HEK293 (cell line): ENCODE results near the gene NFIB.
A peak's percentile ranks its signal among the peaks of the same experiment; 100 is the strongest.

Experiments
- CTCF ChIA-PET: fragments of 350-600 bp; formaldehyde crosslinking; extraction: SDS; loops from one replicate; lab custom pipeline; 2021; ENCODE audit warnings: antibody characterized with exemption; lab: Yijun Ruan, JAX
- POLR2A ChIA-PET: fragments of 300-600 bp; formaldehyde crosslinking; extraction: SDS; loops from one replicate; lab custom pipeline; 2020; ENCODE audit warnings: antibody characterized with exemption, inconsistent platforms; lab: Yijun Ruan, JAX
- H3K27ac ChIP-seq: fragments of 200-500 bp; sonication (Bioruptor generic); 2 replicates; pipeline ENCODE4 v1.5.1; 2014; ENCODE audit warnings: low read depth, low read length, control low read depth, inconsistent platforms; ENCODE audit errors: extremely low read depth
- H3K36me3 ChIP-seq, 2 experiments: fragments of 200-500 bp in 1 of 2; sonication (Bioruptor generic) in 1 of 2; 1 replicate in 1 of 2; 2 replicates in 1 of 2; pipeline ENCODE4 v1.5.1; 2014 to 2017; ENCODE audit warnings: inconsistent platforms in 2 of 2, low read length in 2 of 2; ENCODE audit not compliant: control insufficient read depth in 2 of 2, insufficient read depth in 1 of 2
- H3K4me1 ChIP-seq: fragments of 200-500 bp; sonication (Bioruptor generic); 2 replicates; pipeline ENCODE4 v1.5.1; 2014; ENCODE audit warnings: mild to moderate bottlenecking, low read length, inconsistent platforms; ENCODE audit not compliant: control insufficient read depth, insufficient read depth
- H3K4me3 ChIP-seq: 2 replicates; pipeline ENCODE4 v1.5.1; 2011; ENCODE audit warnings: low read depth, mild to moderate bottlenecking, control low read depth, low read length, moderate library complexity
- H3K9me3 ChIP-seq: fragments of 200-500 bp; sonication (Bioruptor generic); 2 replicates; pipeline ENCODE4 v1.5.1; 2014; ENCODE audit warnings: low read depth, low read length, inconsistent platforms; ENCODE audit not compliant: control insufficient read depth, insufficient read depth
- EGR2 ChIP-seq: fragments of 450-650 bp; formaldehyde crosslinking; IDR thresholded peaks from 2 replicates; pipeline ENCODE4 v1.5.1; 2016; ENCODE audit warnings: low read depth, missing biosample characterization, missing genetic modification characterization
- SP2 ChIP-seq: fragments of 450-650 bp; formaldehyde crosslinking; IDR thresholded peaks from 2 replicates; pipeline ENCODE4 v1.5.1; 2016; ENCODE audit warnings: missing biosample characterization, missing genetic modification characterization
- SP3 ChIP-seq: fragments of 450-650 bp; formaldehyde crosslinking; IDR thresholded peaks from 2 replicates; pipeline ENCODE4 v1.5.1; 2016; ENCODE audit warnings: missing biosample characterization, missing genetic modification characterization
- ZBTB48 ChIP-seq: fragments of 450-650 bp; formaldehyde crosslinking; IDR thresholded peaks from 2 replicates; pipeline ENCODE4 v1.5.1; 2016; ENCODE audit warnings: missing biosample characterization, missing genetic modification characterization
- ZBTB8A ChIP-seq: fragments of 450-650 bp; formaldehyde crosslinking; IDR thresholded peaks from 2 replicates; pipeline ENCODE4 v1.5.1; 2016; ENCODE audit warnings: missing biosample characterization, missing genetic modification characterization
- ZFP37 ChIP-seq: fragments of 450-650 bp; formaldehyde crosslinking; IDR thresholded peaks from 2 replicates; pipeline ENCODE4 v1.5.1; 2016; ENCODE audit warnings: missing biosample characterization, missing genetic modification characterization
- ZIC2 ChIP-seq: fragments of 450-650 bp; formaldehyde crosslinking; IDR thresholded peaks from 2 replicates; pipeline ENCODE4 v1.5.1; 2016; ENCODE audit warnings: missing biosample characterization, missing genetic modification characterization
- ZNF324 ChIP-seq: fragments of 450-650 bp; formaldehyde crosslinking; IDR thresholded peaks from 2 replicates; pipeline ENCODE4 v1.5.1; 2016; ENCODE audit warnings: missing biosample characterization, missing genetic modification characterization
- ZNF335 ChIP-seq: fragments of 450-650 bp; formaldehyde crosslinking; conservative IDR thresholded peaks from 2 replicates; pipeline ENCODE4 v1.5.1; 2016; ENCODE audit warnings: missing biosample characterization, missing genetic modification characterization
- ZNF366 ChIP-seq: fragments of 450-650 bp; formaldehyde crosslinking; conservative IDR thresholded peaks from 2 replicates; pipeline ENCODE4 v1.5.1; 2016; ENCODE audit warnings: missing biosample characterization, missing genetic modification characterization
- ZNF426 ChIP-seq: fragments of 450-650 bp; formaldehyde crosslinking; IDR thresholded peaks from 2 replicates; pipeline ENCODE4 v1.5.1; 2017; ENCODE audit warnings: missing biosample characterization, missing genetic modification characterization, mild to moderate bottlenecking, inconsistent platforms, moderate library complexity
- ZNF501 ChIP-seq: fragments of 450-650 bp; formaldehyde crosslinking; IDR thresholded peaks from 2 replicates; pipeline ENCODE4 v1.5.1; 2016; ENCODE audit warnings: missing biosample characterization, missing genetic modification characterization
- ZNF600 ChIP-seq: fragments of 450-650 bp; formaldehyde crosslinking; IDR thresholded peaks from 2 replicates; pipeline ENCODE4 v1.5.1; 2016; ENCODE audit warnings: missing biosample characterization, missing genetic modification characterization
- ZNF837 ChIP-seq: fragments of 450-650 bp; formaldehyde crosslinking; IDR thresholded peaks from 2 replicates; pipeline ENCODE4 v1.5.1; 2016; ENCODE audit warnings: missing biosample characterization, missing genetic modification characterization
- TF ChIP-seq, protein P1 (sequence below): fragments of 450-650 bp; formaldehyde crosslinking; IDR thresholded peaks from 2 replicates; pipeline ENCODE4 v1.5.1; 2017; ENCODE audit warnings: missing biosample characterization, missing genetic modification characterization
- TF ChIP-seq, protein P2 (sequence below): fragments of 450-650 bp; formaldehyde crosslinking; IDR thresholded peaks from 2 replicates; pipeline ENCODE4 v1.5.1; 2016; ENCODE audit warnings: missing biosample characterization, missing genetic modification characterization
- TF ChIP-seq, protein P3 (sequence below): fragments of 450-650 bp; formaldehyde crosslinking; IDR thresholded peaks from 2 replicates; pipeline ENCODE4 v1.5.1; 2016; ENCODE audit warnings: missing biosample characterization, missing genetic modification characterization
- TF ChIP-seq, protein P4 (sequence below): fragments of 450-650 bp; formaldehyde crosslinking; optimal IDR thresholded peaks from 2 replicates; pipeline ENCODE3; 2016; ENCODE audit warnings: missing biosample characterization, mild to moderate bottlenecking, missing genetic modification characterization
- TF ChIP-seq, protein P5 (sequence below): fragments of 450-650 bp; formaldehyde crosslinking; IDR thresholded peaks from 2 replicates; pipeline ENCODE4 v1.5.1; 2017; ENCODE audit warnings: missing biosample characterization, mild to moderate bottlenecking, missing genetic modification characterization, moderate library complexity
- TF ChIP-seq, protein P6 (sequence below): fragments of 450-650 bp; formaldehyde crosslinking; IDR thresholded peaks from 2 replicates; pipeline ENCODE4 v1.5.1; 2016; ENCODE audit warnings: missing biosample characterization, missing genetic modification characterization

Gene NFIB

DNA sequence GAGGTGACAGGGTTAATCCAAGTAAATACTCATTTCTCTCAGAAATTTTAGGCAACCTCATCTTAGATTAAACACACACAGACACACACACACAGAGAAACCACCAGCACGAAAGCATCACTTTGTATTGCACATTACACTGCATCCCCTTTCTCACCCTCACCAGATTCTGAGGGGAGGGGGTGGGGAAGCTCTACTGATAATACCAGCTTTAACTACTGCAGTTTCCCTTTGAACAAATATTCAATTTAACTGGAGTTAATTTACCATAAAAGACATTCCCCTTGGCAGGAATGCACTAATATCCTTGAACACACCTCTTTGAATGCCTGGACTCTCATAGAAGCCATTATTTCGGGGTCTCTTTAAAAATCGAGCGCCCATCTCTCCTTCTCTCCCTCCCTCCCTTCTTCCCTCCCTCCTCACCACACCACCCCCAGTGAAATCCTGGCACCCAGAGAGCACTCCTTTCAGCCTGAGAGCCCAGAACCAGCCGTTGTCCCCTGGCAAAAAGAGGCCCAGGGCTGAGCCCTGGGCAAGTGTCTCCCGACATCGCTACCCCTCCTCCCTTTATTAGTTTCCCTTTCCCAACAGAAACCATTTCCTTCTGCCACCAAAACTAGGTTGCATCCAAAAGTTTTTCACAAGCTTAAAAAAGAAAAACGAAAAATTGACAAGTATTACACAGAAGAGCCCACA is 2.8 kb upstream of the NFIB start (continued):
- TF ChIP-seq ZFP37 (tag by site-specific recombination) = peak; percentile 98
- TF ChIP-seq, protein P1, sequence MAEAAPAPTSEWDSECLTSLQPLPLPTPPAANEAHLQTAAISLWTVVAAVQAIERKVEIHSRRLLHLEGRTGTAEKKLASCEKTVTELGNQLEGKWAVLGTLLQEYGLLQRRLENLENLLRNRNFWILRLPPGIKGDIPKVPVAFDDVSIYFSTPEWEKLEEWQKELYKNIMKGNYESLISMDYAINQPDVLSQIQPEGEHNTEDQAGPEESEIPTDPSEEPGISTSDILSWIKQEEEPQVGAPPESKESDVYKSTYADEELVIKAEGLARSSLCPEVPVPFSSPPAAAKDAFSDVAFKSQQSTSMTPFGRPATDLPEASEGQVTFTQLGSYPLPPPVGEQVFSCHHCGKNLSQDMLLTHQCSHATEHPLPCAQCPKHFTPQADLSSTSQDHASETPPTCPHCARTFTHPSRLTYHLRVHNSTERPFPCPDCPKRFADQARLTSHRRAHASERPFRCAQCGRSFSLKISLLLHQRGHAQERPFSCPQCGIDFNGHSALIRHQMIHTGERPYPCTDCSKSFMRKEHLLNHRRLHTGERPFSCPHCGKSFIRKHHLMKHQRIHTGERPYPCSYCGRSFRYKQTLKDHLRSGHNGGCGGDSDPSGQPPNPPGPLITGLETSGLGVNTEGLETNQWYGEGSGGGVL (tag by site-specific recombination) = no peak

DNA sequence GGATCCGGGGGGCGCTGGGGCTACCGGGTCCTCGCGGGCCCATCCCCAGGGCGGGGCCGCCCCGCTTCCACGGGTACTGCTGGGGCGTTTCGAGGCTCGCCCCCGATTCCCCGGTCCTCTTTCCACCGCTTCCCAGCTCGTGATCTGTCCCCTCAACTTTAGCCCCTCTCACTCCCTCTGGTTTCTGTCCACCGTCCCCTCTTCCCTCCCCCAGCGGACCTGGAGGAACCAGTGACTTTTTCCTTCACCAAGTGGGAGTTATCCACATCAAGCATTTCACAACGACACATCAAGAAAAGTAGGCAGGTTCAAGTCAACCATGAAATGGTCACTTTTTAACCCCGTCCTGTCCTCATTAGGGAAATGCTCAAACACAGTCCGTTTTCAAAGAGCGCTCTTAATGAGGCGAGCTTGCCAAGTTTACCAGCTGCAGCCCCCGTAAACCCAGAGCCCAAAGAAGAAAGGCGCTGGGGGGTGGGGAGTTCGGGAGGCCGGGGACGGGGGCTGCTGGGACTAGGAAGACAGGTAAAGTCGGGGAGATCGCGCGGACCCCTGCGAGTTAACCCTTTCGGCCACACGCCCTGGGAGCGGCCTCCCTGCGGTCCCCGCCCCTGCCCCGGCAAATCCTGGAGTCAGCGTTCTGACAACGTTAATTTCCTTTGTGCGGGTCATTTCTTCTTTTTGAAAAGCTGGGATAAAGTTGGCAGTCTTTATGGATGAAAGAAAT is 2.1 kb upstream of the NFIB start:
- ChIA-PET POLR2A (interaction anchor here (0.8 to 1.9 kb wide), 2 partner anchors 45 to 111 kb away, joined by 4 read pairs; no protein-coding TSS in a partner anchor), CTCF (interaction anchor here (1.2 to 1.6 kb wide), 2 partner anchors 37 to 113 kb away, joined by 3 to 9 read pairs; no protein-coding TSS in a partner anchor)
- H3K4me1 ChIP-seq = peaks cover 30% of the 10 kb centered on the region
- no peaks in the 10 kb centered on the region for H3K9me3 ChIP-seq
- H3K36me3 ChIP-seq = no peaks in the 10 kb centered on the region
- H3K27ac ChIP-seq = peak overlapping the region; percentile 100
- H3K4me3 ChIP-seq = peak overlapping the region; percentile 40
- peak; percentile 69 for TF ChIP-seq SP2 (tag by site-specific recombination)
- TF ChIP-seq ZNF335 (tag by site-specific recombination) = peak; percentile 86
- 0 out of 2 replicates have a peak, but pooled peaks have one; percentile 24 for TF ChIP-seq ZNF600
- 0 out of 2 replicates have a peak, but pooled peaks have one; percentile 4 for TF ChIP-seq EGR2 (tag by site-specific recombination)
- TF ChIP-seq SP3 (tag by site-specific recombination) = peak; percentile 31; the same call in 1 of the 2 replicates
- TF ChIP-seq, protein P2, sequence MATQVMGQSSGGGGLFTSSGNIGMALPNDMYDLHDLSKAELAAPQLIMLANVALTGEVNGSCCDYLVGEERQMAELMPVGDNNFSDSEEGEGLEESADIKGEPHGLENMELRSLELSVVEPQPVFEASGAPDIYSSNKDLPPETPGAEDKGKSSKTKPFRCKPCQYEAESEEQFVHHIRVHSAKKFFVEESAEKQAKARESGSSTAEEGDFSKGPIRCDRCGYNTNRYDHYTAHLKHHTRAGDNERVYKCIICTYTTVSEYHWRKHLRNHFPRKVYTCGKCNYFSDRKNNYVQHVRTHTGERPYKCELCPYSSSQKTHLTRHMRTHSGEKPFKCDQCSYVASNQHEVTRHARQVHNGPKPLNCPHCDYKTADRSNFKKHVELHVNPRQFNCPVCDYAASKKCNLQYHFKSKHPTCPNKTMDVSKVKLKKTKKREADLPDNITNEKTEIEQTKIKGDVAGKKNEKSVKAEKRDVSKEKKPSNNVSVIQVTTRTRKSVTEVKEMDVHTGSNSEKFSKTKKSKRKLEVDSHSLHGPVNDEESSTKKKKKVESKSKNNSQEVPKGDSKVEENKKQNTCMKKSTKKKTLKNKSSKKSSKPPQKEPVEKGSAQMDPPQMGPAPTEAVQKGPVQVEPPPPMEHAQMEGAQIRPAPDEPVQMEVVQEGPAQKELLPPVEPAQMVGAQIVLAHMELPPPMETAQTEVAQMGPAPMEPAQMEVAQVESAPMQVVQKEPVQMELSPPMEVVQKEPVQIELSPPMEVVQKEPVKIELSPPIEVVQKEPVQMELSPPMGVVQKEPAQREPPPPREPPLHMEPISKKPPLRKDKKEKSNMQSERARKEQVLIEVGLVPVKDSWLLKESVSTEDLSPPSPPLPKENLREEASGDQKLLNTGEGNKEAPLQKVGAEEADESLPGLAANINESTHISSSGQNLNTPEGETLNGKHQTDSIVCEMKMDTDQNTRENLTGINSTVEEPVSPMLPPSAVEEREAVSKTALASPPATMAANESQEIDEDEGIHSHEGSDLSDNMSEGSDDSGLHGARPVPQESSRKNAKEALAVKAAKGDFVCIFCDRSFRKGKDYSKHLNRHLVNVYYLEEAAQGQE (tag by site-specific recombination) = 0 out of 2 replicates have a peak, but pooled peaks have one; percentile 31
- TF ChIP-seq ZBTB8A (tag by site-specific recombination) = peak; percentile 61
- no peak for TF ChIP-seq ZNF837
- TF ChIP-seq, protein P3, sequence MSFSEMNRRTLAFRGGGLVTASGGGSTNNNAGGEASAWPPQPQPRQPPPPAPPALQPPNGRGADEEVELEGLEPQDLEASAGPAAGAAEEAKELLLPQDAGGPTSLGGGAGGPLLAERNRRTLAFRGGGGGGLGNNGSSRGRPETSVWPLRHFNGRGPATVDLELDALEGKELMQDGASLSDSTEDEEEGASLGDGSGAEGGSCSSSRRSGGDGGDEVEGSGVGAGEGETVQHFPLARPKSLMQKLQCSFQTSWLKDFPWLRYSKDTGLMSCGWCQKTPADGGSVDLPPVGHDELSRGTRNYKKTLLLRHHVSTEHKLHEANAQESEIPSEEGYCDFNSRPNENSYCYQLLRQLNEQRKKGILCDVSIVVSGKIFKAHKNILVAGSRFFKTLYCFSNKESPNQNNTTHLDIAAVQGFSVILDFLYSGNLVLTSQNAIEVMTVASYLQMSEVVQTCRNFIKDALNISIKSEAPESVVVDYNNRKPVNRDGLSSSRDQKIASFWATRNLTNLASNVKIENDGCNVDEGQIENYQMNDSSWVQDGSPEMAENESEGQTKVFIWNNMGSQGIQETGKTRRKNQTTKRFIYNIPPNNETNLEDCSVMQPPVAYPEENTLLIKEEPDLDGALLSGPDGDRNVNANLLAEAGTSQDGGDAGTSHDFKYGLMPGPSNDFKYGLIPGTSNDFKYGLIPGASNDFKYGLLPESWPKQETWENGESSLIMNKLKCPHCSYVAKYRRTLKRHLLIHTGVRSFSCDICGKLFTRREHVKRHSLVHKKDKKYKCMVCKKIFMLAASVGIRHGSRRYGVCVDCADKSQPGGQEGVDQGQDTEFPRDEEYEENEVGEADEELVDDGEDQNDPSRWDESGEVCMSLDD = peak; percentile 57
- TF ChIP-seq, protein P4, sequence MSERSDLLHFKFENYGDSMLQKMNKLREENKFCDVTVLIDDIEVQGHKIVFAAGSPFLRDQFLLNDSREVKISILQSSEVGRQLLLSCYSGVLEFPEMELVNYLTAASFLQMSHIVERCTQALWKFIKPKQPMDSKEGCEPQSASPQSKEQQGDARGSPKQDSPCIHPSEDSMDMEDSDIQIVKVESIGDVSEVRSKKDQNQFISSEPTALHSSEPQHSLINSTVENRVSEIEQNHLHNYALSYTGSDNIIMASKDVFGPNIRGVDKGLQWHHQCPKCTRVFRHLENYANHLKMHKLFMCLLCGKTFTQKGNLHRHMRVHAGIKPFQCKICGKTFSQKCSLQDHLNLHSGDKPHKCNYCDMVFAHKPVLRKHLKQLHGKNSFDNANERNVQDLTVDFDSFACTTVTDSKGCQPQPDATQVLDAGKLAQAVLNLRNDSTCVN (tag by site-specific recombination) = peak; percentile 63
- no peak for TF ChIP-seq ZIC2 (tag by site-specific recombination)
- TF ChIP-seq ZNF324 (tag by site-specific recombination) = no peak
- no peak for TF ChIP-seq ZNF426 (tag by site-specific recombination)
- TF ChIP-seq ZBTB48 (tag by site-specific recombination) = 0 out of 2 replicates have a peak, but pooled peaks have one; percentile 36
- TF ChIP-seq ZNF501 (tag by site-specific recombination) = 0 out of 2 replicates have a peak, but pooled peaks have one; percentile 17
- TF ChIP-seq, protein P5, sequence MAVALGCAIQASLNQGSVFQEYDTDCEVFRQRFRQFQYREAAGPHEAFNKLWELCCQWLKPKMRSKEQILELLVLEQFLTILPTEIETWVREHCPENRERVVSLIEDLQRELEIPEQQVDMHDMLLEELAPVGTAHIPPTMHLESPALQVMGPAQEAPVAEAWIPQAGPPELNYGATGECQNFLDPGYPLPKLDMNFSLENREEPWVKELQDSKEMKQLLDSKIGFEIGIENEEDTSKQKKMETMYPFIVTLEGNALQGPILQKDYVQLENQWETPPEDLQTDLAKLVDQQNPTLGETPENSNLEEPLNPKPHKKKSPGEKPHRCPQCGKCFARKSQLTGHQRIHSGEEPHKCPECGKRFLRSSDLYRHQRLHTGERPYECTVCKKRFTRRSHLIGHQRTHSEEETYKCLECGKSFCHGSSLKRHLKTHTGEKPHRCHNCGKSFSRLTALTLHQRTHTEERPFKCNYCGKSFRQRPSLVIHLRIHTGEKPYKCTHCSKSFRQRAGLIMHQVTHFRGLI (tag by site-specific recombination) = 0 out of 2 replicates have a peak, but pooled peaks have one; percentile 4
- peak; percentile 63 for TF ChIP-seq ZNF366 (tag by site-specific recombination)
- TF ChIP-seq, protein P6, sequence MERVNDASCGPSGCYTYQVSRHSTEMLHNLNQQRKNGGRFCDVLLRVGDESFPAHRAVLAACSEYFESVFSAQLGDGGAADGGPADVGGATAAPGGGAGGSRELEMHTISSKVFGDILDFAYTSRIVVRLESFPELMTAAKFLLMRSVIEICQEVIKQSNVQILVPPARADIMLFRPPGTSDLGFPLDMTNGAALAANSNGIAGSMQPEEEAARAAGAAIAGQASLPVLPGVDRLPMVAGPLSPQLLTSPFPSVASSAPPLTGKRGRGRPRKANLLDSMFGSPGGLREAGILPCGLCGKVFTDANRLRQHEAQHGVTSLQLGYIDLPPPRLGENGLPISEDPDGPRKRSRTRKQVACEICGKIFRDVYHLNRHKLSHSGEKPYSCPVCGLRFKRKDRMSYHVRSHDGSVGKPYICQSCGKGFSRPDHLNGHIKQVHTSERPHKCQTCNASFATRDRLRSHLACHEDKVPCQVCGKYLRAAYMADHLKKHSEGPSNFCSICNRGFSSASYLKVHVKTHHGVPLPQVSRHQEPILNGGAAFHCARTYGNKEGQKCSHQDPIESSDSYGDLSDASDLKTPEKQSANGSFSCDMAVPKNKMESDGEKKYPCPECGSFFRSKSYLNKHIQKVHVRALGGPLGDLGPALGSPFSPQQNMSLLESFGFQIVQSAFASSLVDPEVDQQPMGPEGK (tag by site-specific recombination) = peak; percentile 68; the same call in 1 of the 2 replicates
